HepG2 (cell line): ENCODE data around the gene AKAP1. TPM values are rescaled to one million over a fixed set of nuclear protein-coding genes. Genes with fewer than 3 reads are reported as not detected.

ENCODE experiments used
- ATF2 ChIP-seq: sonication (generic); formaldehyde crosslinking; IDR thresholded peaks from 2 replicates; pipeline ENCODE4 v1.4.0; 2020; ENCODE audit warnings: missing genetic modification reagents
- ELF4 ChIP-seq: sonication (generic); formaldehyde crosslinking; IDR thresholded peaks from 2 replicates; pipeline ENCODE4 v1.5.0; 2020; ENCODE audit warnings: missing genetic modification reagents, mild to moderate bottlenecking, moderate library complexity, borderline replicate concordance
- FIP1L1 ChIP-seq: fragments of 200-400 bp; formaldehyde crosslinking; IDR thresholded peaks from 2 replicates; pipeline ENCODE4 v1.6.1; 2018; ENCODE audit warnings: low read depth, mild to moderate bottlenecking, low read length, moderate library complexity, borderline replicate concordance; ENCODE audit not compliant: insufficient read depth
- NFE2L2 ChIP-seq: fragments of 150-350 bp; IDR thresholded peaks from 2 replicates; pipeline ENCODE4 v1.6.1; 2014; ENCODE audit warnings: low read length
- NR2F1 ChIP-seq, 2 experiments: fragments of 450-650 bp in 1 of 2; formaldehyde crosslinking in 1 of 2; IDR thresholded peaks; 2 replicates each; pipeline versions ENCODE4 v1.5.0 to v1.6.1; 2016 to 2020; ENCODE audit warnings: mild to moderate bottlenecking in 1 of 2, missing compliant biosample characterization in 1 of 2, missing genetic modification reagents in 1 of 2, moderate library complexity in 1 of 2
- NR3C1 ChIP-seq: sonication (generic); formaldehyde crosslinking; IDR thresholded peaks from 2 replicates; pipeline ENCODE4 v1.4.0; 2020; ENCODE audit warnings: missing genetic modification reagents
- PITX1 ChIP-seq: sonication (generic); formaldehyde crosslinking; IDR thresholded peaks from 2 replicates; pipeline ENCODE4 v1.5.1; 2020; ENCODE audit warnings: mild to moderate bottlenecking, missing genetic modification reagents
- TEAD3 ChIP-seq: optimal IDR thresholded peaks from 2 replicates; pipeline ENCODE3; 2016; ENCODE audit warnings: borderline replicate concordance
- ZBED4 ChIP-seq: sonication (generic); formaldehyde crosslinking; IDR thresholded peaks from 2 replicates; pipeline ENCODE4 v1.4.0; 2020; ENCODE audit warnings: missing genetic modification reagents, borderline replicate concordance
- ZNF234 ChIP-seq: sonication (generic); formaldehyde crosslinking; conservative IDR thresholded peaks from 2 replicates; pipeline ENCODE4 v1.5.1; 2020; ENCODE audit warnings: mild to moderate bottlenecking, missing genetic modification reagents
- ZNF256 ChIP-seq: sonication (generic); formaldehyde crosslinking; conservative IDR thresholded peaks from 2 replicates; pipeline ENCODE4 v1.4.0; 2020; ENCODE audit warnings: missing genetic modification reagents
- ZNF318 ChIP-seq: sonication (generic); formaldehyde crosslinking; IDR thresholded peaks from 2 replicates; pipeline ENCODE4 v1.4.0; 2020; ENCODE audit warnings: mild to moderate bottlenecking, missing genetic modification reagents
- ZNF550 ChIP-seq: sonication (generic); formaldehyde crosslinking; IDR thresholded peaks from 2 replicates; pipeline ENCODE4 v1.4.0; 2020; ENCODE audit warnings: mild to moderate bottlenecking, missing genetic modification reagents, borderline replicate concordance
- ZNF792 ChIP-seq: IDR thresholded peaks from 2 replicates; pipeline ENCODE4 v1.6.1; 2016
- polyA plus RNA-seq, 8 experiments: library from polyadenylated mRNA; depleted of rRNA in 3 of 8; stranded (reverse) in 7 of 8; unstranded in 1 of 8; fragments of >200 nt; fragmentation: Illumina TruSeq in 4 of 8; extraction: Trizol in 4 of 8; gene quantifications; 2 replicates each; pipeline versions ENCODE4 v1.2.1 to v1.2.3, GENCODE V29; 2011 to 2016; ENCODE audit warnings: low read depth in 4 of 8, missing spikeins in 1 of 8, mixed read lengths in 1 of 8; ENCODE audit not compliant: insufficient read depth in 1 of 8
- total RNA-seq, 5 experiments: library from RNA; depleted of rRNA; stranded (reverse); fragments of >200 nt; fragmentation: Illumina TruSeq; extraction: Trizol; gene quantifications; 2 replicates each; pipeline ENCODE4 v1.2.3, GENCODE V29; 2016; ENCODE audit warnings: low read depth in 1 of 5

The AKAP1 gene
- total and polyA plus RNA-seq, 2 of the 13 experiments (the other 11 are each of a cell fraction or from before 2014, with no cell fraction given): 101 to 131 TPM

DNA sequence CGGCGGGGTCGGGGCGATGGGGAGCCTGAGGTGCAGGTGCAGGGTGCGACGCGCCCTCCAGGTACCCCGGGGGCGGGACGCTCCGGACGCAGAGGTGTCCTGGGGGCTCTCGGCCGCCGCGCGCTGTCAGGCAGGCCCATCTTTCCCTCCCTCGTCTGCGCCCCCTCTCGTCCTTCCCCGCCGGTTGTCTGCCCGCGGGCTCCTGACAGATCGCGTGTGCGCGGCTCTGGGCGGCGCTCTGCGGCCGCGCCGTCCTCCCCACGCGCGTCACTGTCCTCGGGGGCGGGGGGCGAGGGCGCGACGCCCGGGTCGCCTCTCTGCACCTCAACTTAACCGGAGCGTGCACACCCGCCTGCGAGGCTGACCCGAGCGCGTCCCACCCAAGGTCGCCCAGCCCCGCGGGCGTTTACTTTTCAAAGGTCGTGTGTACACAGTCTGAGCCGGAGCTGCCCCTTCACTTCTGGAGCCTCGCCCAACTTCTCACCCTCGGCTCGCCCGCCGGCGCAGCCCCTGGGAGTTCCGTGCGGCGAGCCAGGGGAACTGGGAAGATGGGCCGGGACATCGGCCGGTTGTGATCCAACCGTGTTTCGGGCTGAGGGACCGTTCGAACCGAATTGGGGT is 512 bp downstream of the AKAP1 start (continued):
- TF ChIP-seq ZBED4 (CRISPR knock-in tag) (peak; percentile 91), ZNF318 (CRISPR knock-in tag) (no peak), ZNF550 (no peak), PITX1 (CRISPR knock-in tag) (peak; percentile 92), ELF4 (peak; percentile 82), TEAD3 (CRISPR knock-in tag) (peak; percentile 63), NR2F1 (CRISPR knock-in tag; IDR thresholded peaks at IDR 0.05) (peak; percentile 92 to 93), FIP1L1 (peak; percentile 78; the same call in 1 of the 2 replicates), ZNF256 (CRISPR knock-in tag) (0 out of 2 replicates have a peak, but pooled peaks have one; percentile 69), NFE2L2 (no peak), ATF2 (CRISPR knock-in tag) (peak; percentile 73), ZNF792 (CRISPR knock-in tag) (peak; percentile 37; the same call in 1 of the 2 replicates), ZNF234 (CRISPR knock-in tag) (peak; percentile 92), NR3C1 (no peak)
